A673 (cell line): ENCODE results near the gene FGFR3.

Source experiments
- EZH2 ChIP-seq: fragments of 200-600 bp; sonication (generic); IDR thresholded peaks from 2 replicates; pipeline ENCODE4 v1.6.1; 2017; ENCODE audit warnings: borderline replicate concordance, low read depth, mild to moderate bottlenecking, mixed read lengths, antibody characterized with exemption, low read length; ENCODE audit not compliant: poor library complexity, severe bottlenecking
- TF ChIP-seq, protein P1 (sequence below): fragments of 300-800, 200-600 bp; sonication (generic); conservative IDR thresholded peaks from 2 replicates; pipeline ENCODE4 v1.5.1; 2017; ENCODE audit warnings: low read depth, mild to moderate bottlenecking, antibody characterized with exemption, low read length, moderate library complexity, mixed read lengths

DNA sequence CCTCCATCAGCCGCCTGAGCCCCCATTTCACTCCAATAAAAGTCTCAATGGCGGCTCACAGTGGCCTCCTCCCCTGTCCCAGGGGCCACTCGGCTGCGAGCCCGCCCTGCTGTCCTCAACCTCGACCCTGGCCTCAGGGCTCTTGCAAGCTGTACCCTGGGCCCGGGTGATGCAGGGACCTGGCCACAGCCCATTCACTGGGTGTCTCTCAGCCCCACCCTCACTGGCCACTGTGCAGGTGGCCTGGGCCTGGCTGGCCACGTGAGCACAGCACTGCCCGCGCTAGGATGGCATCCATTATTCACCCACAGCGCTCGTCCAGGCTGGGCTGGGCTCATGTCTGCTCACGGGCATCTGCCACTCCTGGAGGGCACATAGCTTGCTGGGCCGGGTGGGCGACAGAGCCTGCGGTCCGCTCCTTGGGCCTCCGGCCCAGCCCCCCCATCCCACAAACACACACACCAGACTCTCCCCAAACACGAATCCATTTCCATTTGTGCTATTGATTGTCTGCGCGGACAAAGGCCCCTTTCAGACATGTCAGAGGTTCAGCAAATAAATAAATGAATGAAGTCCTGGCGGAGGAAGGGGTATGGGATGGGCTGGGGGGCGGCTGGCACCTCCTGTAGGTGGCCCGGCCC, 16.5 kb upstream of the FGFR3 start:
- TF ChIP-seq, protein P1, sequence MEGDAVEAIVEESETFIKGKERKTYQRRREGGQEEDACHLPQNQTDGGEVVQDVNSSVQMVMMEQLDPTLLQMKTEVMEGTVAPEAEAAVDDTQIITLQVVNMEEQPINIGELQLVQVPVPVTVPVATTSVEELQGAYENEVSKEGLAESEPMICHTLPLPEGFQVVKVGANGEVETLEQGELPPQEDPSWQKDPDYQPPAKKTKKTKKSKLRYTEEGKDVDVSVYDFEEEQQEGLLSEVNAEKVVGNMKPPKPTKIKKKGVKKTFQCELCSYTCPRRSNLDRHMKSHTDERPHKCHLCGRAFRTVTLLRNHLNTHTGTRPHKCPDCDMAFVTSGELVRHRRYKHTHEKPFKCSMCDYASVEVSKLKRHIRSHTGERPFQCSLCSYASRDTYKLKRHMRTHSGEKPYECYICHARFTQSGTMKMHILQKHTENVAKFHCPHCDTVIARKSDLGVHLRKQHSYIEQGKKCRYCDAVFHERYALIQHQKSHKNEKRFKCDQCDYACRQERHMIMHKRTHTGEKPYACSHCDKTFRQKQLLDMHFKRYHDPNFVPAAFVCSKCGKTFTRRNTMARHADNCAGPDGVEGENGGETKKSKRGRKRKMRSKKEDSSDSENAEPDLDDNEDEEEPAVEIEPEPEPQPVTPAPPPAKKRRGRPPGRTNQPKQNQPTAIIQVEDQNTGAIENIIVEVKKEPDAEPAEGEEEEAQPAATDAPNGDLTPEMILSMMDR = no peak
- TF ChIP-seq EZH2 = no peak
